ENCODE measurements around the gene CALN1.

The CALN1 gene

DNA sequence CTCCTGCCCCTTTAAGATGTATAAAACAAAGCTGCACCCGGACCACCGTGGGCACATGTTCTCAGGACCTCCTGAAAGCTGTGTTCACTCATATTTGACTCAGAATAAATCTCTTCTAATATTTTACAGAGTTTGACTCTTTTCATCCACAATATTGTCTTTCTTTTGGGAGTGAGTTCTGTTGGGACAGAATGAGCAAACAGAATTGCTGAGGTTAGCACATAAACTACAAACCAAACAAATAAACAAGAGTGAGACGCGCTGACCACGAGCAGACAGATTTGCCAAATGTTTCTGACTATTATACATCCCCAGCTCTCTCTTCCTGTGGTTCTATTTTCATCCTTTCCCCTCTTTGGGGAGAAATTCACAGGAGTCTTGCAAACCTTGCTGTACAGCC lies 526.7 kb downstream of the CALN1 start:
- DNase-seq (ENCODE audit: low read depth), result no peak
- no peak overlapping the region for H3K4me3 ChIP-seq (ENCODE audit: low read length)
- TF ChIP-seq, protein P1, sequence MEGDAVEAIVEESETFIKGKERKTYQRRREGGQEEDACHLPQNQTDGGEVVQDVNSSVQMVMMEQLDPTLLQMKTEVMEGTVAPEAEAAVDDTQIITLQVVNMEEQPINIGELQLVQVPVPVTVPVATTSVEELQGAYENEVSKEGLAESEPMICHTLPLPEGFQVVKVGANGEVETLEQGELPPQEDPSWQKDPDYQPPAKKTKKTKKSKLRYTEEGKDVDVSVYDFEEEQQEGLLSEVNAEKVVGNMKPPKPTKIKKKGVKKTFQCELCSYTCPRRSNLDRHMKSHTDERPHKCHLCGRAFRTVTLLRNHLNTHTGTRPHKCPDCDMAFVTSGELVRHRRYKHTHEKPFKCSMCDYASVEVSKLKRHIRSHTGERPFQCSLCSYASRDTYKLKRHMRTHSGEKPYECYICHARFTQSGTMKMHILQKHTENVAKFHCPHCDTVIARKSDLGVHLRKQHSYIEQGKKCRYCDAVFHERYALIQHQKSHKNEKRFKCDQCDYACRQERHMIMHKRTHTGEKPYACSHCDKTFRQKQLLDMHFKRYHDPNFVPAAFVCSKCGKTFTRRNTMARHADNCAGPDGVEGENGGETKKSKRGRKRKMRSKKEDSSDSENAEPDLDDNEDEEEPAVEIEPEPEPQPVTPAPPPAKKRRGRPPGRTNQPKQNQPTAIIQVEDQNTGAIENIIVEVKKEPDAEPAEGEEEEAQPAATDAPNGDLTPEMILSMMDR (IDR thresholded peaks at IDR 0.05; ENCODE audit: insufficient read depth, low read depth, low read length, missing control alignments), result no peak

DNA sequence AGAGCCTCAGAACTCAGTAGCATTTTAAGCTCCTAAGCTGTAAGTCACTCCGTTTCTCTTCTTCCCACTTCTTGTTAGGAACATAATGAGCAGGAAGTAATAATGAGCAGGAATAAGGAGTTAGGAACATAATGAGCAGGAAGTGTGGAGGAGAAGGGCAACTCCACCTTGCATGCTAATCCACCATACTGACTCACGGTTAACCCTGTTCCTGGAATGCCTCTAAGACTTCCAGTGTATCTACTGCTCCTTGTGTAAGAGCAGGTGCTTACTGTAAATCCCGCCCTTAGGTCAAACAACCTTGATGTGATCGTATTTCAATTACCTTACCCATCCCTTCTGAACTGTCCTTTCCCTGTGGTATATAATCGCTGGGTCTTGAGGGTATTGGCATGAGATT lies 528.7 kb downstream of the CALN1 start:
- TF ChIP-seq, protein P1 (IDR thresholded peaks at IDR 0.05; ENCODE audit: insufficient read depth, low read depth, low read length, missing control alignments), result no peak
- DNase-seq (ENCODE audit: low read depth), result peak; percentile 0

DNA sequence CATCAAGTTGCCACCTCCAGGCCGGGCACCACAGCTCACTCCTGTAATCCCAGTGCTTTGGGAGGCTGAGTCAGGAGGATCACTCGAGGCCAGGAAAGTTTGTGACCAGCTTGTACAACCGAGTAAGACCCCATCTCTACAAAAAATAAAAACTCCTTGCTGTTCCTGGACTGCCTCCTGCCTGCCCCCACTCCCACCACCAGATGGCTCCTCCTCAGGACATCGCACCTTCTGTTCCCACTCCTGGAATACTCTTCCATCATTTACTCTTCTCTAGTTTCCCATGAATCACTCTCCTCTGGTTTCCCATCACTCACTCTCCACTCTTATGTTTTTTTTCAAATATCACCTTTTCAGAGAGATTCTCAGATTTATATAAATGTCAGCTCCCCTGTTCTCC lies 540.7 kb downstream of the CALN1 start:
- H3K4me3 ChIP-seq (ENCODE audit: low read length), result no peak overlapping the region
- TF ChIP-seq, protein P1 (IDR thresholded peaks at IDR 0.05; ENCODE audit: insufficient read depth, low read depth, low read length, missing control alignments), result no peak
- DNase-seq (ENCODE audit: low read depth), result no peak

More for the DNA sequence above, 528.7 kb downstream of the CALN1 start:
- H3K4me3 ChIP-seq (ENCODE audit: low read length), result no peak overlapping the region

DNA sequence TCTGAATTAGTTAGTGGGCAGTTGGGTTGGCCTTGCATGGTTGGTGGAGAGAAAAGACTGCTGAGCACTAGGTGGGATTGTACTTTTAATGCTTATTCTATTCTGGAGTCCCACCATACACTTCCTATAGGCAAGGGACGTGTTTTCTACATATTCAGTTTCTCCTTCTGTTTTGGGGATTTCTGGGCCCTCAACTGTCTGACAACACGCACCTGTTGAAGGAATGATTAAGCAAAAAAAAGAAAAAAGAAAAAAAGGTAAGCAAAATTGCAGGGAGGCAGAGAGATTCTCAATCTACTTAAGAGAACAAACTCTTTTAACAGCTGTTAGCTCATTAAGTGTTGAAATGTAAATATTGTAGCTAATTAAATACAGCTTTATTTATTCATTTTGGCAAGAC lies 541.3 kb downstream of the CALN1 start:
- TF ChIP-seq, protein P1 (IDR thresholded peaks at IDR 0.05; ENCODE audit: insufficient read depth, low read depth, low read length, missing control alignments), result no peak
- no peak for DNase-seq (ENCODE audit: low read depth)
- H3K4me3 ChIP-seq (ENCODE audit: low read length), result no peak overlapping the region

DNA sequence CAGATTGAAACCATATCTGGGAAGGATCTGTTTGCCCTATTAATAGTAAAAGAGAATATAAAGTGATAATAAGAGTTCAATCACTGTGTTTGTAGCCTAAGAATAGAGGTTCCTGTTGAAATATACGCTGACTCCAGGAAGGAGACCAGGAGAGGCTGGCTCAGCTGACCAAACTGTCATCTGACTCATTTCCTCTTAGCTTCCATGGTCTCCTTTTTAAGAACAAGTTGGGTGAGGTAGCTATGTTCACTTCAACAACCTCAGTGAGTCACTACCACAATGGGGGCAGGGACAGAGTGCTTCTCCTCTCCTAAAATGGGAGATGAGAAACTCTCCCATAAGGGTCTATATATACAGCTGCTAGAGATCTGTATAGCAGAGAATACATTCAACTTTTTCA lies 543.3 kb downstream of the CALN1 start:
- TF ChIP-seq, protein P1 (IDR thresholded peaks at IDR 0.05; ENCODE audit: insufficient read depth, low read depth, low read length, missing control alignments), result no peak
- H3K4me3 ChIP-seq (ENCODE audit: low read length), result no peak overlapping the region
- peak; percentile 48 for DNase-seq (ENCODE audit: low read depth)

DNA sequence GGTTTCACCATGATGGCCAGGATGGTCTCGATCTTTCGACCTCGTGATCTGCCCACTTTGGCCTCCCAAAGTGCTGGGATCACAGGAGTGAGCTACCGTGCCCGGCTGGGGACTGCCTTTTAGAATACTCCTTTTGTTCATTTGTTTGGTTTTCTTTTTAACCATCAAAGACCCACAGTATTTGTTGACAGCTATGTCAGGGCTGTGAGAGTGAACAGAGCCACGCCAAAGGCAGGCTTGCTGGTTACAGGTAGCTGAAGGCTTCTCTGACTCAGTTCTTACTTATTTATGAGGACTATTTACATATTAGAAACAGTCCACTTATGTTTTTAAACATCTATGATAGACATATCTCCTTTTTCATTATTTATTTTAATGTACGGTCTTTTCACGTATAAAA lies 544.5 kb downstream of the CALN1 start:
- H3K4me3 ChIP-seq (ENCODE audit: low read length), result no peak overlapping the region
- no peak for DNase-seq (ENCODE audit: low read depth)
- TF ChIP-seq, protein P1 (IDR thresholded peaks at IDR 0.05; ENCODE audit: insufficient read depth, low read depth, low read length, missing control alignments), result no peak

DNA sequence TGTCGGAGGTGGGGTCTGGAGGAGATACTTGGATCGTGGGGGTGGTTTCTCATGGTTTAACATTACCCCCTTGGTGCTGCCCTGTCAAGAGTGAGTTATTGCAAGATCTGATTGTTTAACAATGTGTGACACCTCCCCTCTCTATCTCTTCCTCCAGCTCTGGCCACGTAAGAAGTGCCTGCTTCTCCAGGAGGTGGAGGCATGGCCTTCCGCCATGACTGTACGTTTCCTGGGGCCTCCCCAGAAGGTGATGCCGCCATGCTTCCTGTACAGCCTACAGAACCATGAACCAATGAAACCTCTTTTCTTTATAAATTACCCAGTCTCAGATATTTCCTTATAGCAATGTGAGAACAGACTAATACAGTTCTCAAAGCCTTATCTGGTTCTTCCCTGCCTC lies 547.0 kb downstream of the CALN1 start:
- TF ChIP-seq, protein P1 (IDR thresholded peaks at IDR 0.05; ENCODE audit: insufficient read depth, low read depth, low read length, missing control alignments), result no peak
- DNase-seq (ENCODE audit: low read depth), result no peak
- no peak overlapping the region for H3K4me3 ChIP-seq (ENCODE audit: low read length)
